SK-N-SH (cell line): ENCODE data around the gene ARHGAP4. TPM values are rescaled to one million over a fixed set of nuclear protein-coding genes. Genes with fewer than 3 reads are reported as not detected.

Experiments
- CTCF ChIA-PET: fragments of 300-600, 350-600 bp; formaldehyde crosslinking; extraction: SDS; loops from one replicate; lab custom pipeline; 2021; lab: Yijun Ruan, JAX
- POLR2A ChIA-PET: fragments of 350-600 bp; sonication (Branson Sonifier 250); formaldehyde crosslinking; extraction: SDS; loops from one replicate; lab custom pipeline; 2020; ENCODE audit warnings: antibody characterized with exemption, inconsistent platforms; lab: Yijun Ruan, JAX
- DNase-seq: peaks from one replicate; pipeline ENCODE4 v3.0.0; 2012
- H2AFZ ChIP-seq: fragments of 200-600 bp; sonication (generic); 2 replicates; pipeline ENCODE4 v1.8.1; 2016; ENCODE audit warnings: antibody characterized with exemption, mild to moderate bottlenecking, low read depth
- H3F3A ChIP-seq: fragments of 200-600 bp; sonication (generic); replicated peaks from 2 replicates; pipeline ENCODE3; 2016; ENCODE audit warnings: antibody characterized with exemption, mild to moderate bottlenecking; ENCODE audit not compliant: insufficient read depth
- H3K27ac ChIP-seq, 2 experiments: fragments of 200-500 bp in 1 of 2; fragments of 200-600 bp in 1 of 2; sonication (Bioruptor generic) in 1 of 2; sonication (generic), shearing (Covaris generic) in 1 of 2; 2 replicates each; pipeline versions ENCODE4 v1.5.1 to v1.6.1; 2014 to 2016; ENCODE audit warnings: low read depth in 2 of 2, inconsistent platforms in 1 of 2, low read length in 1 of 2, mild to moderate bottlenecking in 1 of 2, mixed read lengths in 1 of 2
- H3K27me3 ChIP-seq: fragments of 200-600 bp; sonication (generic), shearing (Covaris generic); 2 replicates; pipeline ENCODE4 v1.6.1; 2016; ENCODE audit warnings: mixed run types; ENCODE audit not compliant: insufficient read depth
- H3K36me3 ChIP-seq, 2 experiments: fragments of 200-500 bp in 1 of 2; fragments of 200-600 bp in 1 of 2; sonication (Bioruptor generic) in 1 of 2; sonication (generic) in 1 of 2; replicated peaks in 1 of 2; 2 replicates each; pipeline versions ENCODE3 to v1.5.1; 2014 to 2016; ENCODE audit warnings: low read length in 1 of 2, mild to moderate bottlenecking in 1 of 2; ENCODE audit not compliant: insufficient read depth in 2 of 2, control insufficient read depth in 1 of 2
- H3K4me1 ChIP-seq, 2 experiments: fragments of 200-500 bp in 1 of 2; fragments of 200-600 bp in 1 of 2; sonication (Bioruptor generic) in 1 of 2; sonication (generic), shearing (Covaris generic) in 1 of 2; 2 replicates each; pipeline versions ENCODE4 v1.5.1 to v1.6.1; 2014 to 2016; ENCODE audit warnings: low read depth in 1 of 2, low read length in 1 of 2, mixed run types in 1 of 2; ENCODE audit not compliant: insufficient read depth in 2 of 2, control insufficient read depth in 1 of 2
- H3K4me2 ChIP-seq: fragments of 200-600 bp; sonication (generic), shearing (Covaris generic); 2 replicates; pipeline ENCODE4 v1.6.1; 2017; ENCODE audit warnings: mixed run types
- H3K4me3 ChIP-seq, 2 experiments: fragments of 200-500 bp in 1 of 2; fragments of 200-600 bp in 1 of 2; sonication (Bioruptor generic) in 1 of 2; sonication (generic), shearing (Covaris generic) in 1 of 2; 2 replicates each; pipeline versions ENCODE4 v1.5.1 to v1.8.1; 2014 to 2016; ENCODE audit warnings: low read depth in 2 of 2, inconsistent platforms in 1 of 2, low read length in 1 of 2, mild to moderate bottlenecking in 1 of 2, mixed read lengths in 1 of 2, moderate library complexity in 1 of 2
- H3K79me2 ChIP-seq: fragments of 200-600 bp; sonication (generic); 2 replicates; pipeline ENCODE4 v1.8.1; 2017; ENCODE audit warnings: mild to moderate bottlenecking; ENCODE audit not compliant: insufficient read depth
- H3K9ac ChIP-seq: fragments of 200-600 bp; sonication (generic); 2 replicates; pipeline ENCODE4 v1.6.1; 2017; ENCODE audit warnings: mixed run types
- H3K9me2 ChIP-seq: fragments of 200-600 bp; sonication (generic); 2 replicates; pipeline ENCODE4 v1.6.1; 2017; ENCODE audit warnings: mixed run types
- H3K9me3 ChIP-seq: fragments of 200-600 bp; sonication (generic); 2 replicates; pipeline ENCODE4 v1.6.1; 2017; ENCODE audit warnings: mixed run types, mild to moderate bottlenecking, moderate library complexity
- H4K20me1 ChIP-seq: fragments of 200-600 bp; sonication (generic); 2 replicates; pipeline ENCODE4 v1.6.1; 2017; ENCODE audit warnings: mild to moderate bottlenecking, mixed run types; ENCODE audit not compliant: insufficient read depth
- ELF1 ChIP-seq: IDR thresholded peaks from 2 replicates; pipeline ENCODE4 v1.4.0; 2012
- EZH2phosphoT487 ChIP-seq: fragments of 200-600 bp; sonication (generic); IDR thresholded peaks from 2 replicates; pipeline ENCODE4 v1.6.1; 2017; ENCODE audit warnings: low read depth, mixed run types, mild to moderate bottlenecking, antibody characterized with exemption, moderate library complexity, borderline replicate concordance
- FOXM1 ChIP-seq: IDR thresholded peaks from 2 replicates; pipeline ENCODE4 v1.4.0; 2012; ENCODE audit warnings: low read depth, mild to moderate bottlenecking
- MEF2A ChIP-seq: IDR thresholded peaks from 2 replicates; pipeline ENCODE4 v1.4.0; 2012; ENCODE audit warnings: low read depth, borderline replicate concordance
- MXI1 ChIP-seq: IDR thresholded peaks from 2 replicates; pipeline ENCODE4 v1.6.1; 2012; ENCODE audit warnings: mild to moderate bottlenecking, low read depth, low read length, improper control_type of control experiment
- NRF1 ChIP-seq: IDR thresholded peaks from 2 replicates; pipeline ENCODE4 v1.6.1; 2012; ENCODE audit warnings: low read depth, mild to moderate bottlenecking, low read length
- RCOR1 ChIP-seq: fragments of 150-350 bp; IDR thresholded peaks from 2 replicates; pipeline ENCODE4 v1.6.1; 2017; ENCODE audit warnings: antibody characterized with exemption, low read length
- REST ChIP-seq: IDR thresholded peaks from 2 replicates; pipeline ENCODE4 v1.6.1; 2012; ENCODE audit warnings: mild to moderate bottlenecking, low read depth, low read length, moderate library complexity
- RXRA ChIP-seq: IDR thresholded peaks from 2 replicates; pipeline ENCODE4 v1.4.0; 2012; ENCODE audit warnings: low read depth, mild to moderate bottlenecking, borderline replicate concordance
- SIN3A ChIP-seq: IDR thresholded peaks from 2 replicates; pipeline ENCODE4 v1.6.1; 2012; ENCODE audit warnings: low read depth, mild to moderate bottlenecking, low read length, moderate library complexity, borderline replicate concordance
- SMC3 ChIP-seq: IDR thresholded peaks from 2 replicates; pipeline ENCODE4 v1.6.1; 2012; ENCODE audit warnings: low read depth, low read length, improper control_type of control experiment
- TCF12 ChIP-seq: IDR thresholded peaks from 2 replicates; pipeline ENCODE4 v1.4.0; 2012
- WGBS: methylation state at CpG from one replicate; pipeline ENCODE4 v1.1.6; 2017; ENCODE audit warnings: low lambda C conversion rate; 5-methylcytosine and 5-hydroxymethylcytosine counted together
- polyA plus RNA-seq, 3 experiments: library from polyadenylated mRNA; depleted of rRNA; stranded (reverse); fragments of >200 nt; gene quantifications; 2 replicates each; pipeline ENCODE4 v1.2.3, GENCODE V29; 2012
- TF ChIP-seq, protein P1 (sequence below): fragments of 200-600 bp; sonication (generic); IDR thresholded peaks from 2 replicates; pipeline ENCODE4 v1.6.1; 2017; ENCODE audit warnings: antibody characterized with exemption, mild to moderate bottlenecking, moderate library complexity
- TF ChIP-seq, protein P2 (sequence below): IDR thresholded peaks from 2 replicates; pipeline ENCODE4 v1.4.0; 2012; ENCODE audit warnings: low read depth, borderline replicate concordance
- TF ChIP-seq, protein P3 (sequence below): fragments of 150-350 bp; IDR thresholded peaks from 2 replicates; pipeline ENCODE4 v1.6.1; 2016; ENCODE audit warnings: mild to moderate bottlenecking, low read depth, low read length

ARHGAP4 gene
- polyA plus RNA-seq, 1 of the 3 experiments (the other 2 are of a cell fraction), result 1.6 TPM

DNA sequence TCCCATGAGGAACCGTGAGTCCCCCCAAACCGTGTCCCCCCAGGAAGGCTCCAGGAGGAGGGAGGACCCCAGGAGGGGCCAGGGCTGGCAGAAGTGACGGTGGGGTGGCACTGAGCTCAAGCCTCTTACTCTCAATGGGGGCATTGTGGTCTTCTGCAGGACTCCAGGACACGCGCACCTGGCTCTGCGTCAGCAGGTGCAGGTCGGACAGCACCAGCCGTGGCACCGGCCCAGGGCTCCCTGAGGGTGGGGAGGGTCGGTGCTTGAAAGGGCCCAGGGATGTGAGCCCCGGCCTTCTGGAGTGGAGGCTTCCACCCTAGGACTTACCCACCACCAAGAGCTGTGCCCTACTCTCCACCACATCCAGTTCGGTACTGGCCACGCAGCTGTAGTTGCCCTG lies 58.4 kb downstream of the ARHGAP4 start:
- H4K20me1 ChIP-seq, result no peaks in the 10 kb centered on the region
- no peak overlapping the region for H2AFZ ChIP-seq
- no peaks in the 10 kb centered on the region for H3K9me3 ChIP-seq
- POLR2A ChIA-PET, result interaction anchor here (0.6 kb wide), 1 partner anchor 11 kb away, joined by 3 read pairs; no protein-coding TSS in a partner anchor
- 20% methylated on average over 1 of the region's 13 CpGs for WGBS
- no peak overlapping the region for H3K27ac ChIP-seq
- H3K27me3 ChIP-seq, result no peaks in the 10 kb centered on the region
- CTCF ChIA-PET, result no interaction called here
- H3K9ac ChIP-seq, result no peak overlapping the region
- H3K4me2 ChIP-seq, result no peak overlapping the region
- DNase-seq, result no peak
- no peaks in the 10 kb centered on the region for H3F3A ChIP-seq
- no peak overlapping the region for H3K4me3 ChIP-seq
- H3K79me2 ChIP-seq, result no peaks in the 10 kb centered on the region
- H3K36me3 ChIP-seq, result no peaks in the 10 kb centered on the region
- no peaks in the 10 kb centered on the region for H3K9me2 ChIP-seq
- TF ChIP-seq SMC3 (no peak), REST (no peak), EZH2phosphoT487 (no peak), MXI1 (no peak), NRF1 (no peak), RCOR1 (no peak), MEF2A (no peak), SIN3A (no peak), TCF12 (no peak), ELF1 (no peak), FOXM1 (no peak), RXRA (no peak)
- TF ChIP-seq, protein P1, sequence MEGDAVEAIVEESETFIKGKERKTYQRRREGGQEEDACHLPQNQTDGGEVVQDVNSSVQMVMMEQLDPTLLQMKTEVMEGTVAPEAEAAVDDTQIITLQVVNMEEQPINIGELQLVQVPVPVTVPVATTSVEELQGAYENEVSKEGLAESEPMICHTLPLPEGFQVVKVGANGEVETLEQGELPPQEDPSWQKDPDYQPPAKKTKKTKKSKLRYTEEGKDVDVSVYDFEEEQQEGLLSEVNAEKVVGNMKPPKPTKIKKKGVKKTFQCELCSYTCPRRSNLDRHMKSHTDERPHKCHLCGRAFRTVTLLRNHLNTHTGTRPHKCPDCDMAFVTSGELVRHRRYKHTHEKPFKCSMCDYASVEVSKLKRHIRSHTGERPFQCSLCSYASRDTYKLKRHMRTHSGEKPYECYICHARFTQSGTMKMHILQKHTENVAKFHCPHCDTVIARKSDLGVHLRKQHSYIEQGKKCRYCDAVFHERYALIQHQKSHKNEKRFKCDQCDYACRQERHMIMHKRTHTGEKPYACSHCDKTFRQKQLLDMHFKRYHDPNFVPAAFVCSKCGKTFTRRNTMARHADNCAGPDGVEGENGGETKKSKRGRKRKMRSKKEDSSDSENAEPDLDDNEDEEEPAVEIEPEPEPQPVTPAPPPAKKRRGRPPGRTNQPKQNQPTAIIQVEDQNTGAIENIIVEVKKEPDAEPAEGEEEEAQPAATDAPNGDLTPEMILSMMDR, result no peak
- TF ChIP-seq, protein P2, sequence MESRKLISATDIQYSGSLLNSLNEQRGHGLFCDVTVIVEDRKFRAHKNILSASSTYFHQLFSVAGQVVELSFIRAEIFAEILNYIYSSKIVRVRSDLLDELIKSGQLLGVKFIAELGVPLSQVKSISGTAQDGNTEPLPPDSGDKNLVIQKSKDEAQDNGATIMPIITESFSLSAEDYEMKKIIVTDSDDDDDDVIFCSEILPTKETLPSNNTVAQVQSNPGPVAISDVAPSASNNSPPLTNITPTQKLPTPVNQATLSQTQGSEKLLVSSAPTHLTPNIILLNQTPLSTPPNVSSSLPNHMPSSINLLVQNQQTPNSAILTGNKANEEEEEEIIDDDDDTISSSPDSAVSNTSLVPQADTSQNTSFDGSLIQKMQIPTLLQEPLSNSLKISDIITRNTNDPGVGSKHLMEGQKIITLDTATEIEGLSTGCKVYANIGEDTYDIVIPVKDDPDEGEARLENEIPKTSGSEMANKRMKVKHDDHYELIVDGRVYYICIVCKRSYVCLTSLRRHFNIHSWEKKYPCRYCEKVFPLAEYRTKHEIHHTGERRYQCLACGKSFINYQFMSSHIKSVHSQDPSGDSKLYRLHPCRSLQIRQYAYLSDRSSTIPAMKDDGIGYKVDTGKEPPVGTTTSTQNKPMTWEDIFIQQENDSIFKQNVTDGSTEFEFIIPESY, result no peak
- TF ChIP-seq, protein P3, sequence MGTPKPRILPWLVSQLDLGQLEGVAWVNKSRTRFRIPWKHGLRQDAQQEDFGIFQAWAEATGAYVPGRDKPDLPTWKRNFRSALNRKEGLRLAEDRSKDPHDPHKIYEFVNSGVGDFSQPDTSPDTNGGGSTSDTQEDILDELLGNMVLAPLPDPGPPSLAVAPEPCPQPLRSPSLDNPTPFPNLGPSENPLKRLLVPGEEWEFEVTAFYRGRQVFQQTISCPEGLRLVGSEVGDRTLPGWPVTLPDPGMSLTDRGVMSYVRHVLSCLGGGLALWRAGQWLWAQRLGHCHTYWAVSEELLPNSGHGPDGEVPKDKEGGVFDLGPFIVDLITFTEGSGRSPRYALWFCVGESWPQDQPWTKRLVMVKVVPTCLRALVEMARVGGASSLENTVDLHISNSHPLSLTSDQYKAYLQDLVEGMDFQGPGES, result no peak
- peaks cover 0 to 14% of the 10 kb centered on the region in 2 experiments; a peak in 1 of 4 replicates for H3K4me1 ChIP-seq
